Left lung (tissue), 10 donors: ENCODE data around the gene CNOT8. TPM values are rescaled to one million over a fixed set of nuclear protein-coding genes. Genes with fewer than 3 reads are reported as not detected.

Source experiments
- ATAC-seq: fragments of 200-7000 bp; cut with Tn5 transposase; one replicate; pipeline ENCODE4 v1.9.1; 2020; ENCODE audit warnings: moderate library complexity
- DNase-seq, 4 donors: peaks; one replicate each; pipeline ENCODE4 v3.0.0-alpha.2; 2013 to 2020
- H3K27ac ChIP-seq, 2 donors: fragments of 200-600 bp; sonication (generic) in 1 of 2; one replicate each; pipeline versions ENCODE4 v1.5.0 to v1.8.0; 2020 to 2021
- H3K27me3 ChIP-seq, 2 donors: fragments of 200-600 bp; sonication (generic) in 1 of 2; one replicate each; pipeline versions ENCODE4 v1.5.0 to v1.8.0; 2020 to 2021
- H3K36me3 ChIP-seq, 2 donors: fragments of 200-600 bp; sonication (generic) in 1 of 2; one replicate each; pipeline versions ENCODE4 v1.5.0 to v1.8.0; 2020 to 2021
- H3K4me1 ChIP-seq, 2 donors: fragments of 200-600 bp; one replicate each; pipeline ENCODE4 v1.8.0; 2021
- H3K4me3 ChIP-seq, 2 donors: fragments of 200-600 bp; sonication (generic) in 1 of 2; one replicate each; pipeline versions ENCODE4 v1.5.0 to v1.8.0; 2020 to 2021; ENCODE audit warnings: mild to moderate bottlenecking in 1 of 2
- H3K9me3 ChIP-seq, 2 donors: fragments of 200-600 bp; sonication (generic) in 1 of 2; one replicate each; pipeline versions ENCODE4 v1.5.0 to v1.8.0; 2020 to 2021
- CTCF ChIP-seq, 2 donors: fragments of 200-600 bp; sonication (generic) in 1 of 2; IDR thresholded peaks; one replicate each; pipeline versions ENCODE4 v1.5.0 to v1.8.0; 2021; ENCODE audit warnings: antibody characterized with exemption in 2 of 2
- intact Hi-C, 2 donors: fragments of 100-400 bp; cut with DNase I; formaldehyde crosslinking; loops; one replicate each; pipeline versions ENCODE4 v1.11.2 to v1.14.2; 2022
- microRNA-seq, 2 donors: library from miRNA; unstranded; fragments of <30 nt; microRNA quantifications; one replicate each; pipeline ENCODE4, GENCODE V29; 2019
- polyA plus RNA-seq, 6 donors: library from polyadenylated mRNA; unstranded; fragments of 120-200 nt; gene quantifications; one replicate each; pipeline ENCODE4 v1.2.1, GENCODE V29; 2013; ENCODE audit not compliant: insufficient read length in 6 of 6
- total RNA-seq, 2 donors: library from RNA; stranded (reverse); fragmentation: NEBNext Ultra II Directional; extraction: Animal tissue kit (Norgen Biotek cat#: 25700); gene quantifications; one replicate each; pipeline ENCODE4 v1.2.1, GENCODE V29; 2021
- donor health status: DM: no; HTN: yes; CAD: no.
- donor health status: DM: no; HTN: no; CAD: no.

The CNOT8 gene
- total and polyA plus RNA-seq, 8 donors, result 65.8 to 95.4 (median 85.4) TPM

- Histone ChIP-seq H3K27ac (no peak overlapping the region), H3K36me3 (peaks cover 0 to 83% of the 10 kb centered on the region in 2 donors), H3K27me3 (no peaks in the 10 kb centered on the region), H3K4me1 (no peaks in the 10 kb centered on the region), H3K9me3 (no peaks in the 10 kb centered on the region), H3K4me3 (no peak overlapping the region)
- no peak for TF ChIP-seq CTCF (IDR thresholded peaks at IDR 0.05)
- ATAC-seq, result no peak
- intact Hi-C loops, result no loop called here
- DNase-seq, result no peak
These were observed 59.3 kb downstream of the CNOT8 start for GRCh38 chr5:154917757-154918156.

GRCh38 chr5:154923441-154924430, 65.3 kb downstream of the CNOT8 start:
- no peak for ATAC-seq
- H3K27me3 ChIP-seq, result no peaks in the 10 kb centered on the region
- H3K36me3 ChIP-seq, result peaks cover 0 to 91% of the 10 kb centered on the region in 2 donors
- TF ChIP-seq CTCF (IDR thresholded peaks at IDR 0.05), result no peak
- no peaks in the 10 kb centered on the region for H3K4me1 ChIP-seq
- H3K27ac ChIP-seq, result no peak overlapping the region
- intact Hi-C loops, result no loop called here
- no peaks in the 10 kb centered on the region for H3K9me3 ChIP-seq
- no peak for DNase-seq
- H3K4me3 ChIP-seq, result no peak overlapping the region

Small RNA genes within 50 kb of the gene (microRNA-seq; reads per million reads assigned to microRNA genes)
- gene MIR378H, result 0 reads per million in 2 donors

Other genes starting within 250 kb of the CNOT8 start
- 100 to 1,000 TPM; 126 to 172 TPM for gene LARP1, start 103.2 kb upstream of the CNOT8 start, total RNA-seq
- gene LARP1, start 103.2 kb upstream of the CNOT8 start, polyA plus RNA-seq, result 100 to 1,000 TPM in 5 of 6 donors, 10 to 100 TPM in 1; 90.3 to 119 (median 105) TPM
- 10 to 100 TPM; 17.9 to 41.9 TPM for gene FAXDC2, start 8.0 kb upstream of the CNOT8 start, total RNA-seq
- gene FAXDC2, start 8.0 kb upstream of the CNOT8 start, polyA plus RNA-seq, result 10 to 100 TPM; 26.9 to 55.3 (median 37.0) TPM
- 10 to 100 TPM; 10.2 to 13.1 TPM for gene GEMIN5, start 79.6 kb downstream of the CNOT8 start, total RNA-seq
- 10 to 100 TPM; 22.0 to 24.7 (median 23.2) TPM for gene GEMIN5, start 79.6 kb downstream of the CNOT8 start, polyA plus RNA-seq
- gene MRPL22, start 82.4 kb downstream of the CNOT8 start, total RNA-seq, result 10 to 100 TPM; 33.8 to 38.4 TPM
- gene MRPL22, start 82.4 kb downstream of the CNOT8 start, polyA plus RNA-seq, result 10 to 100 TPM; 39.1 to 44.8 (median 43.9) TPM
- gene KIF4B, start 155.1 kb downstream of the CNOT8 start, total RNA-seq, result under 1 TPM in 1 of 2 donors, not detected in 1; 0.05 TPM
- gene KIF4B, start 155.1 kb downstream of the CNOT8 start, polyA plus RNA-seq, result under 1 TPM; 0.10 to 0.40 (median 0.27) TPM